IPS DF 4.7 (cell line): ENCODE measurements around the gene PCNX2.

Source experiments
- DNase-seq: peaks from one replicate; pipeline ENCODE4 v3.0.0-alpha.2; 2013; ENCODE audit warnings: low spot score; ENCODE audit errors: extremely low read depth

PCNX2 gene

DNA sequence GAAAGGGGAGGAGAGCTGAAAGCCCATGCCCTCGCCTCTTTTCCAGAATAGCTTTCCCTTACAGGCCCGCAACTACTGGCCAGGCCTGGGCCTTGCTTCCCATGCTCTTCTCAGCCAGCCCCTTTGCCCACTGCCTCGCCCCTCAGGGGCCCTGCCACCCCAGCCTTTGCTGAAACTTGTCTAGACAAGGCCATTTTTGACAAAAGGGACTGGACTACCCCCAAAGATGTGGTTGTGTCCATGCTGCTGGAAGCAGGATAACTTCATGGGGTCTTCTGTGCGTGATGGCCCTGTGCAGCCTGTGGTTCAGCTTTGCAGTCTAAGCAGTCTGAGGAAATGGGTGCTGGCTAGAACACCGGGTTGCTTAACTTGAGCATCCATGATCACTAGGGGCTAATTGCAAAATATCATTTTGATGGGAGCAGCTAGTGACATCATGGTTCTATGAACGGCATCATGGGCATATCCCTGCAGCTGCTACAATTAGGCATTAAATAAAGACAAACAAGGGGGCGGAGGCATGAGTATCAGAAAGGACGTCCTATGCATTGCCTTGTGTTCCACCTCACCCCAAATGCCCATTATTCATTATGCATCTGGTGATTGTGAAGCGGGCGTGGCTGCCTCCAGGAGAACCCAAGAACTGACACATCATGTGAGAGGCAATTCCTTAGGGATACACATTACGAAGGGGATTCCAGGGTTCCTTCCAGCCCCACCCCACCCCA is 308.3 kb downstream of the PCNX2 start:
- no peak for DNase-seq

DNA sequence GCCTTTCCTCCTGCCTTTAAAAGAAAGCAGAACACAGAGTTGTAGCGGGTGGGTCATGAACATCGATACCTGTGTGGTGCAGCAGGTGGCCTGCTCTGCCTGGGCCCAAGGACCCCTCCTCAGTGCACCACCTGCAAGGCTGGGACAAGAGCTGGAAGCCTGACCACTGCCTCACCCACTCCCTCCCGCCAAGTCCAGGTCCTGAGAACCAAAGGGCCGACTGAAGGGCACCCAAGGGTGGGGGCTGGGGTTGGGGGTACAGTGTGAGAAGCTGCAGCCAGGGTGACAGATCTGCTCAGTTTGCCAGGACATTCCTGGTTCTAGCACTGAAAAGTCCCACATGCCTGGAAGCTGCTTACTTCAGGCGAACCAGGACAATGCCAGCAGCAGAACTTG is 309.0 kb downstream of the PCNX2 start:
- DNase-seq: no peak

DNA sequence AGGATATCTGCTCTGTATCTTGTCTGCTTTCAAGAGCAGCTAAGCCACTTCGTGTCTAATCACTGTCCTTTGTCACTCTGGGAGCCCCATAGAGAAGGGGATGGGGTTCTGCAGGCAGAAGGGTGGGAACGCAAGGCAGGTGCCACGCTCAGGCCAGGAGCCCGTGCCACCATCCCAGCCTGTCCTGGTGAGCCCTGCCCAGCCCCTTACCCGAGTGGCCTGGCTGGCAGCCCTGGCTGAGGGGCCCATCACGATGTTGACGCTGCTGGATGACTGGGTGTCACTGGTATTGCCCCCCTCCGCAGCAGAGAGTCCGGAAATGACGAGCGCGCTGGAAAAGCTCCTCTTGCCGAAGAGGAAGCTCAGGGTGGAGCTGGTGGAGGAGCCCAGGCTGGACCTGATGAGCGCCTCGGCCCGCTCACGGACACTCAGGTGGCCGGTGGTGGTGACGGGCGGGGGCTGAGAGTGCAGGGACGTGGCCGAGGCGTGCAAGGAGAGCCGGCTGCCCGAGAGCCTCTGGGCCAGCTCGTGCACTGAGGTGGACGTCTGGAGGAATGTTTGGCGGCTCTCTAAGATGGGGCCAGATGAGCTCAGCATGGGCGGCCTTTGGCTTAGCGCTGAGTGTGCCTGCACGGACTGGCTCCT is 309.5 kb downstream of the PCNX2 start:
- DNase-seq: no peak

- no peak for DNase-seq
Observed at GRCh38 chr1:232984577-232985425, 310.7 kb downstream of the PCNX2 start.

DNA sequence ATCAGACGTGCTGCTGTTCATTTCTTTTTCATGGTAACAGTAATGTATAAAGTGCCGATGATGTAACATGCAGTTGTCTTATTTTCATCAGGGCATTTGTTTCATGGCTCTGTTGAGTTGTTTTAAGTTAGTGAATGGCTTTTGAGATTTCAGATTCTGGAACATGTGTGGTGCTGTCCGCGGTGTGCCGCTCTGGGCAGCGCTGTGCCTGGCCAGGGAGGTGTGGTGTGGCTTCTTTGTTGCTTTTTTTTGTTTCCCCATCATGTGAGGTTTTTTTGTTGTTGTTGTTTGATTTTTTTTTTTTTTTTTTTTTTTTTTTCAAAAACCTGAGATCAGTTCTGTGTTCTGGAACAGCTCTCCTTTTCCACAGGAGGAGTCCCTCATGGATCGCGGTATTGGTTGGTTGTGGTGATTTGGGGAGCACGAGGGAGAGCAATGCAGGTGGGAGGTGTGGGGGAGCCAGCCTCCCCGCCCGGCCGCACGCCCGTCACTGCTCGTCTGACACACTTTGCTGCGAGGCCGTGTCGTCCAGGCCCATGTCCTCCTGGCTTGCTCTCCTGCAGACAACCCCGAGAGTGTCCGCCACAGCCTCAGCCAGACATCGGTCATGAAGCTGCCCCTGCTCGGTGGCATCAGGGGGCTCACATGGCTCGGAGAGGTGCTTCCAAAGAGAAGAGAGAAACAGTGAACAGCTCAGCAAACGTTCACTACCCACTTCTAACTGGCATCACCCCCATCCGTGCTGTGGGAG is 311.5 kb downstream of the PCNX2 start:
- no peak for DNase-seq

DNA sequence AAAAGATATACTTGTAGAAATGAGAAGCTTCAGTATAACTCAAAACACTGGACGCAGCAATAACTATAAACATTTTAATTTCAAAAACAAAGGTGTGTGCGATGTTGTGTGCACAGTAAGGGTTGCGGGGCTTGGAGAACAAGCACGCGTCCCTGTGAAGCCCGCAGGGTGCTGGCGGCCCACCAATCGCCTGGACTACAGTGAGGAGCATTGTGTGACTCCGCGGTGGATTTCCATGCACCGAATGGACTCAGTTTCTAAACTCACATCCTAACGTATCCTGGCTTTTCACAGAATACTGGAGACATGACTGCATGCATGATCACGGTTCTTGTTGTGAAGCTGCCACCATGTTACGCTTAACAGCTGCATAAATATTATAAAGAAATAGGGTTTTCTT is 312.1 kb downstream of the PCNX2 start:
- no peak for DNase-seq

- no peak for DNase-seq
Observed at GRCh38 chr1:232982238-232982944, 313.1 kb downstream of the PCNX2 start.

DNA sequence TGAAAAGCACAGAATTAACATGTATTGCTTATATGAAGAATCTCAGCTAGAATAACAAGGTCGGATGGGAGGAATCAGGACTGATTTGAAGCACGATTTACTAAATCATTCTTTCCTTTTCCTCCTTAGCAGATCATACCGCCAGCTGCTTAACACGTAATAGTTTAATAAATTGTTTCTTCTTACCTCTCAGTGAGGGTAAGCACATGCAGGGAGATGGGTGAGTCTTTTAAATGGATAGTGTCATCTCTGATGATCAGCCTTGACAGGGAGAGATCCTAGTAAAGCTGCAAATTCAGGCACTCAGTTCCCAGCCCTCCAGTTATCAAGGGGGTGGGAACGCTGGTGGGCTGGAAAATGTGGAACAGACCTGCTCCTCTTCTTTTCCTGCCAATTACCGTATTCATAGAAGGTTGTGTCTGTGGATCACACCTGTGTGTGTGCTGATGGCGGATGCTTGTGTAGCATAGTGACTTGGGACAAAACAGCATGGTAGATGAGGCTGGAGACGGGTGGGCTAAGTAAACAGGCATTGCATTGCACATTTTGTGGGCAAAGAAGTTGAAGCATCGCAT is 314.5 kb downstream of the PCNX2 start:
- no peak for DNase-seq

- DNase-seq: no peak
Observed at GRCh38 chr1:232980355-232980978, 315.1 kb downstream of the PCNX2 start.

DNA sequence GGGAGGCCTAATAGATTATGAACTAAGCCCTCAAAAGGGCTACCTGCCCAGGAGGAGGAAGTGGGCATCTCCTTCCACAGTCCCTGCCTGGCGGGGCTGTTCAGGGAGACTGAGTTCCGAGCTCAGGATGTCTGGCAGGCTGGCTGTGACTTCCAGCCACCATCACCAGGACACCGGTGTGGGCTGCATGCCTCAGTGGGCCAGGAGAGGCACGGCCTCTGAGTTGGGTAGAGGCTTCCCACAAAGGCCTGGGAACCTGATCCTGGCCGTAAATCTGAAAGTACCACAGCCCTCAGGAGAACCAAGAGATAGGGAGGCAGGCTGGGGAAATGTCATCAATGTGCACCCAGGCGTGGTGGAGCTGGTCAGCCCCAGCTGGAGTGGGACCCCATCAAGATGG is 316.0 kb downstream of the PCNX2 start:
- DNase-seq: no peak

DNA sequence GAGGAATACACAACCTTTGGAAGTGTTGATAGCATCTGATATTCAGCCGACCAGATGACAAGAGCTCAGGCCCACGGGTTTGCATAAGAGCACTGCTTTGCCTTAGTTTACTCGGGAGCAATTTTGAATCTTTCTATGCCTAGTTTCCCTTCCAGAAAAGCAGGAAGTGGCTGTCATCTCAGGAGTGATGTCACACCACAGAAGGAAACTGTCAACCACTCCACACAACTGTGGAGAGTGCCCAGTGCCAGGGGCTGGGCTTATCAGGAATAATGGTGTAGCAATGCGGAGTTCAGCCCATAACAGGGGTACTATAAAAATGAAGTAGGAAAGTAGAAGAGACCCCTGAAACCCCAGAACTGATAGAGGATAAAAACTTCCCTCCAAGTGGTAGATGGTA is 316.7 kb downstream of the PCNX2 start:
- no peak for DNase-seq

- DNase-seq: no peak
Observed at GRCh38 chr1:232978091-232978634, 317.4 kb downstream of the PCNX2 start.

GRCh38 chr1:232974971-232975370 is 320.6 kb downstream of the PCNX2 start:
- DNase-seq: no peak

- DNase-seq: no peak
Observed at GRCh38 chr1:232973652-232974611, 321.6 kb downstream of the PCNX2 start.

- no peak for DNase-seq
Observed at GRCh38 chr1:232970508-232970907, 325.0 kb downstream of the PCNX2 start.

- no peak for DNase-seq
Observed at GRCh38 chr1:232969799-232970198, 325.7 kb downstream of the PCNX2 start.

- DNase-seq: no peak
Observed at GRCh38 chr1:232968965-232969364, 326.6 kb downstream of the PCNX2 start.

- no peak for DNase-seq
Observed at GRCh38 chr1:232968391-232968790, 327.1 kb downstream of the PCNX2 start.

DNA sequence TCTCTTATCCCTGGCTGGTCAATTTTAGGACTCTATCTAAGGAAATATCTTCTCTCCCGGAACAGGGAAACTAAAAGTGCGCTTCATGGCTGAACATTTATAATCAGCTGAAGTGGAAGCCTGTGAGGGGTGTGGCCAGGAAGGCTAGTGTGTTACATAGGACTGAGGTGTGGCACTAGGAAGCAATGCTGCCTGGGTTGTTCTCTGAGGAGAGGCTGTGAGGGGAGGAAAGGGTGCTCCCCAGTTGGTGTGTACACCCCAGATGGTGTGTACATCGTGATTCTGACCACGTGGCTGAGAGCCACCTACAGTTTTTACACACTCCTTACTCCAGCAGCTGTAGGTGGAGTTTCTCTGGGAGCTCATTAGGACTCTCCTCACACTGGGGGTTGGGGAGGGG is 328.9 kb downstream of the PCNX2 start:
- no peak for DNase-seq
